T-cell (primary cell): ENCODE data around the gene TJAP1. TPM values are rescaled to one million over a fixed set of nuclear protein-coding genes. Genes with fewer than 3 reads are reported as not detected.

Experiments
- ATAC-seq, 4 experiments: fragments of 200-7000 bp in 3 of 4; fragments of 150-1000 bp in 1 of 4; cut with Tn5 transposase; replicated peaks in 1 of 4; 1 replicate in 3 of 4; 2 replicates in 1 of 4; pipeline ENCODE4 v1.10.0; 2021; ENCODE audit warnings: moderate library complexity in 3 of 4, mild to moderate bottlenecking in 2 of 4, moderate number of reproducible peaks in 1 of 4
- CTCF ChIA-PET, 2 donors: fragments of 300-600 bp; sonication (Branson Sonifier 250); formaldehyde crosslinking; loops; one replicate each; lab custom pipeline; 2022; ENCODE audit warnings: antibody characterized with exemption in 2 of 2; lab: Charles Lee
- POLR2A ChIA-PET, 2 donors: fragments of 300-600 bp; sonication (Branson Sonifier 250); formaldehyde crosslinking; loops; one replicate each; lab custom pipeline; 2022; ENCODE audit warnings: antibody characterized with exemption in 2 of 2; lab: Charles Lee
- DNase-seq, 35 experiments: peaks; one replicate each; pipeline versions ENCODE4 v3.0.0 to v3.0.0-alpha.2; 2013 to 2023
- H3K27ac ChIP-seq: one replicate; pipeline ENCODE4 v1.5.1; 2013; ENCODE audit warnings: low read length
- H3K27me3 ChIP-seq, 2 experiments: replicated peaks in 1 of 2; 1 replicate in 1 of 2; 2 replicates in 1 of 2; pipeline versions ENCODE4 v1.6.1 to v1.7.0; 2013; ENCODE audit warnings: low read length in 1 of 2, mixed read lengths in 1 of 2; ENCODE audit not compliant: control insufficient read depth in 2 of 2, insufficient read depth in 2 of 2; ENCODE audit errors: extremely low read depth in 1 of 2
- H3K36me3 ChIP-seq, 2 donors: 1 replicate in 1 of 2; 2 replicates in 1 of 2; pipeline versions ENCODE4 v1.6.1 to v1.7.0; 2013; ENCODE audit warnings: low read length in 1 of 2; ENCODE audit not compliant: control insufficient read depth in 2 of 2, insufficient read depth in 1 of 2; ENCODE audit errors: extremely low read depth in 1 of 2
- H3K4me1 ChIP-seq, 2 experiments: 1 replicate in 1 of 2; 2 replicates in 1 of 2; pipeline versions ENCODE4 v1.6.1 to v1.7.0; 2013; ENCODE audit warnings: low read length in 2 of 2, mixed read lengths in 1 of 2; ENCODE audit not compliant: insufficient read depth in 2 of 2, control insufficient read depth in 1 of 2; ENCODE audit errors: extremely low read depth in 1 of 2
- H3K4me3 ChIP-seq, 2 donors: 1 replicate in 1 of 2; 2 replicates in 1 of 2; pipeline versions ENCODE4 v1.5.1 to v1.7.0; 2013; ENCODE audit warnings: mild to moderate bottlenecking in 2 of 2, low read length in 1 of 2, moderate library complexity in 1 of 2; ENCODE audit not compliant: control insufficient read depth in 1 of 2; ENCODE audit errors: extremely low read depth in 1 of 2
- H3K9me3 ChIP-seq: 2 replicates; pipeline ENCODE4 v1.7.0; 2013
- H3K27ac Mint-ChIP-seq, 2 donors: one replicate each; pipeline ENCODE4 v1.8.0; 2020 to 2021; ENCODE audit warnings: mild to moderate bottlenecking in 2 of 2, mixed read lengths in 2 of 2
- H3K27me3 Mint-ChIP-seq, 2 donors: one replicate each; pipeline ENCODE4 v1.8.0; 2021 to 2022; ENCODE audit warnings: mixed read lengths in 2 of 2
- H3K36me3 Mint-ChIP-seq: one replicate; pipeline ENCODE4 v1.8.0; 2021; ENCODE audit warnings: mixed read lengths
- H3K4me1 Mint-ChIP-seq, 3 donors: one replicate each; pipeline ENCODE4 v1.8.0; 2020 to 2022; ENCODE audit warnings: mixed read lengths in 3 of 3, mild to moderate bottlenecking in 1 of 3
- H3K4me3 Mint-ChIP-seq, 3 donors: one replicate each; pipeline ENCODE4 v1.8.0; 2020 to 2022; ENCODE audit warnings: mild to moderate bottlenecking in 3 of 3, mixed read lengths in 3 of 3, moderate library complexity in 3 of 3
- H3K9me3 Mint-ChIP-seq, 3 donors: one replicate each; pipeline ENCODE4 v1.8.0; 2020 to 2022; ENCODE audit warnings: mixed read lengths in 3 of 3
- WGBS: methylation state at CpG from one replicate; pipeline ENCODE4 v1.1.5; 2013; ENCODE audit warnings: missing lambda C conversion rate; ENCODE audit not compliant: insufficient coverage; 5-methylcytosine and 5-hydroxymethylcytosine counted together
- total RNA-seq, 35 experiments: library from RNA in 6 of 35; stranded (reverse) in 6 of 35; fragments of 120-200 nt in 1 of 35; gene quantifications; one replicate each; pipeline versions ENCODE4 v1.2.1 to v1.2.4 and lab custom pipeline; 2013 to 2026

The TJAP1 gene
- total RNA-seq, 5 donors from 2014 or later (not counting 1 experiment from before 2014, with no cell fraction given): 30.8 to 51.9 (median 50.6) TPM

DNA sequence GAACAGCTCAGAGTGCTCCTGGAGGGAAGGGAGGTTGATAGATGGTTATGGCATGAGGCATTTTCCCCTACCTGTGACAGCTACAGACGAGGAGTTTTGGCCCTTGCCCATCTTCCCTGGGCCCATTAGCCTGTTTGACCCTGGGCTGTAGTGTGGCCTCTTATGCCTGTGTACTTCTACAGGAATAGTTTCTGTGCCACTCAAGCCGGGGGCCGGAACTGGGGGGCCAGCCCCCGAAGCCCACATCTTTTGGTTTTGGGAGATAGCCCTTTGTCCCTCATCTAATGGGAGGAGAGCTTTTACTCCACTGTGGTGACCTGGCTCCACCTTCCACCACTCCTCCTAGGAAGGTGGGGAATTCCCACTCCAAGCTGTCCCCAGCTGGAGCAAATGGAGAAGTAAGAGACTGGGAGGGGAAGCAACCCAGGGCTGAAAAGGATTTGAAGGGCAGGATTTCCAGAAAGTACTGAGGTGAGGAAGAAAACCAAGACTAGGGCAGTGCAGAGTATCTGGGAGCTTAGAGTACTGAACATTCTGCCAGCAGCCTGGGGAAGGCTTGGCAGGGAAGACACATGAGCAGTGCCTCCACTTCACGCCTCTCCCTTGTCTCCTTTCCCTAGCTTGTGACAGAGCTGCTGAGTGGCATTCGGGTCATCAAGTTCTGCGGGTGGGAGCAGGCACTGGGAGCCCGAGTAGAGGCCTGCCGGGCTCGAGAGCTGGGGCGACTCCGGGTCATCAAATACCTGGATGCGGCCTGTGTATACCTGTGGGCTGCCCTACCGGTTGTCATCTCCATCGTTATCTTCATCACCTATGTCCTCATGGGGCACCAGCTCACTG is 43.1 kb upstream of the TJAP1 start:
- ATAC-seq: no peak
- Mint-ChIP-seq H3K9me3 (no peaks in the 10 kb centered on the region), H3K27ac (peak overlapping the region in 1 of 2 donors; percentile 22), H3K36me3 (peaks cover 12% of the 10 kb centered on the region), H3K27me3 (no peaks in the 10 kb centered on the region), H3K4me3 (no peak overlapping the region), H3K4me1 (peaks cover 9 to 14% (median 12%) of the 10 kb centered on the region in 3 donors)
- H3K4me3 ChIP-seq: no peak overlapping the region
- ChIA-PET POLR2A (interaction anchor here in 1 of 2 donors (0.6 kb wide), 2 partner anchors 10 to 270 kb away, joined by 9 to 10 read pairs; no protein-coding TSS in a partner anchor), CTCF (interaction anchor here in 1 of 2 donors (0.7 kb wide), 1 partner anchor 9 kb away, joined by 3 read pairs; no protein-coding TSS in a partner anchor)
- DNase-seq: no peak
- H3K9me3 ChIP-seq: no peaks in the 10 kb centered on the region
- H3K27me3 ChIP-seq: no peaks in the 10 kb centered on the region
- WGBS: 95% methylated on average over 10 of the region's 15 CpGs
- no peak overlapping the region for H3K27ac ChIP-seq
- H3K4me1 ChIP-seq: peaks cover 0 to 11% of the 10 kb centered on the region in 2 experiments
- peaks cover 5 to 53% of the 10 kb centered on the region in 2 donors for H3K36me3 ChIP-seq

DNA sequence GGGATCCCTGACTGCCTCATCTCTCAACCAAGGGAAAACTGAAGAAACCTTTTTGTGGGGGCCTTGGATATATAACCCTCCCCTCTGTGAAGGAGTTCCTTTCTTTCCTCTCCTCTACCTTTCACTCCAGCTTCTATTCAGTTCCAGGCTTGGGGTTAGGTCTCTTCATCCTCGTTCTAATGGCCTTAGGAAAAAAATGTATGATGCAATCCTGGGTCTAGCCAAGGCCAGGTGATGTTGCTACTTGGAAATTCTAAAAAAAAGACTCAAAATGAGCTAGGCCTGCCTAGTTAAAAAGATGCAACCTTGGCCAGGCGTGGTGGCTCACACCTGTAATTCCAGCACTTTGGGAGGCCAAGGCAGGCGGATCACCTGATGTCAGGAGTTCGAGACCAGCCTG is 42.4 kb upstream of the TJAP1 start:
- Mint-ChIP-seq H3K4me3 (no peak overlapping the region), H3K27me3 (no peaks in the 10 kb centered on the region), H3K9me3 (no peaks in the 10 kb centered on the region), H3K4me1 (peaks cover 8 to 13% (median 11%) of the 10 kb centered on the region in 3 donors), H3K27ac (no peak overlapping the region), H3K36me3 (peaks cover 12% of the 10 kb centered on the region)
- no peaks in the 10 kb centered on the region for H3K9me3 ChIP-seq
- H3K36me3 ChIP-seq: peaks cover 5 to 54% of the 10 kb centered on the region in 2 donors
- H3K4me3 ChIP-seq: no peak overlapping the region
- H3K4me1 ChIP-seq: peaks cover 0 to 4% of the 10 kb centered on the region in 2 experiments
- H3K27me3 ChIP-seq: no peaks in the 10 kb centered on the region
- WGBS: 100% methylated on average over 1 of the region's 4 CpGs
- H3K27ac ChIP-seq: no peak overlapping the region
- ATAC-seq (no peak), DNase-seq (no peak)
- ChIA-PET CTCF (interaction anchor here in 1 of 2 donors (0.6 to 0.7 kb wide), 2 partner anchors 9 to 58 kb away, joined by 3 read pairs; no protein-coding TSS in a partner anchor), POLR2A (interaction anchor here in 1 of 2 donors (0.6 kb wide), 1 partner anchor 10 kb away, joined by 10 read pairs; no protein-coding TSS in a partner anchor)

DNA sequence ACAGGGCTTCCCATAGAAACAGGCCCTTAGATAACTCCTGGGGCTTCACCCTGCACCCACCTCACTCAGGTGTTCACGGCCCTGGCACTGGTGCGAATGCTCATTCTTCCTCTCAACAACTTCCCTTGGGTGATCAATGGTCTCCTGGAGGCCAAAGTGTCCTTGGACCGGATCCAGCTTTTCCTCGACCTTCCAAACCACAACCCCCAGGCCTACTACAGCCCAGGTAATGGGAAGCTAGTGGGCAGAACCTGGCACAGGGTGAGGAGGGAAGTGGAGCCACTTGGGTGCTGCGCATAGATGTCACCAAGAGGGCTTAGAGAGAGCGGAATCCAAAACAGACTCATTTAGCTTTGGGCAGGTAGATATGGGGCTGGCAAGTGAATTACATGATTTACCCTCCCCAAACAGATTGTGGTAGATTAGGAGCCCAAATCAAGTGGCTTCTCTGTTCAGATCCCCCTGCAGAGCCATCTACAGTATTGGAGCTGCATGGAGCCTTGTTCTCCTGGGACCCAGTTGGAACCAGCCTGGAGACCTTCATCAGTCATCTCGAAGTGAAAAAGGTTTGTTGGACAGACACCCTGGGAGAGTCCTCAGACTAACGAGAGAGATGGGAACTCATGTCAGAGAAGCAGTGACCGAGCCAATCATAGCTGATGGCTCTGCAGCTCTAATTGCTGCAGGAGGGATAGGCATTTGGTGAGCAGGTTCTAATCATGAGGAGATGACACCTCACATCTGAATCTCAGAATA is 41.5 kb upstream of the TJAP1 start:
- no peaks in the 10 kb centered on the region for H3K27me3 ChIP-seq
- ATAC-seq (no peak), DNase-seq (no peak)
- peaks cover 5 to 58% of the 10 kb centered on the region in 2 donors for H3K36me3 ChIP-seq
- no peaks in the 10 kb centered on the region for H3K4me1 ChIP-seq
- Mint-ChIP-seq H3K36me3 (peaks cover 12% of the 10 kb centered on the region), H3K27ac (peak overlapping the region in 1 of 2 donors; percentile 6), H3K4me1 (peaks cover 6 to 8% (median 6%) of the 10 kb centered on the region in 3 donors), H3K4me3 (no peak overlapping the region), H3K27me3 (no peaks in the 10 kb centered on the region), H3K9me3 (no peaks in the 10 kb centered on the region)
- no peak overlapping the region for H3K4me3 ChIP-seq
- no peak overlapping the region for H3K27ac ChIP-seq
- CTCF ChIA-PET: no interaction called here
- H3K9me3 ChIP-seq: no peaks in the 10 kb centered on the region
- POLR2A ChIA-PET: no interaction called here
- WGBS: 98% methylated on average over 5 of the region's 9 CpGs

DNA sequence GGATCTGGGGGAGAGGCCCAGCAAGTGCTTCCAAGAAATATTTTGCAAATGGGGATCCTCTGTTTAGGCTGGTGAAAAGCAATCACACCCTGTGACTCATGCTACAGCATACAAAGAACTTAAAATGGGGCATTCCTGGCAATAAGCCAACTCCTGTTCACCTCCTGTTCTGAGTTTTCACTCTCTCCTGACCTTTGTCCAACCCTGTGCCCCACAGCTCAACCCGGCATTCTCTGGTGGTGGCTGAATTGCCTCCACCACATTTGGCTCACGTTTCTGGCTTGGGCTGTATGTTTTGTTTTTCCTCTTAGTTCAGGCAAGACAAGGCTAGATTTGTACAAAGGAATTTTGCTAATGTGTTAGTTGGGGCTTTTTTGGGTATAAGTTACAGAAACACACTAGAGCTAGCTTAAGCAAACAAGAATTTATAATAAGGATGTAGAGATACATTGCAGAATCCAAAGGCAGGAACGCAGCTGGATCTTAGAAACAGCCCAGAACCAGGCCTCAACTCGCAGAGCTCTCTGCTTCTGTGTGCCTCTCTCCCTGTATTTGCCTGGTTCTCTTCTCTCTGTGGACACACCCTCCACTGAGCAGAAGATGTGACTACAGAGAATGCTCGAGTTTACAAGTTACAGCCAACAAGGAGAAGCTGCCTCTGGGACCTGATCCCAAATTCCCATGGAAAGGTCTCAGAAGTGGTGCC is 40.6 kb upstream of the TJAP1 start:
- H3K36me3 ChIP-seq: peaks cover 5 to 59% of the 10 kb centered on the region in 2 donors

GRCh38 chr6:43437700-43438099 is 39.7 kb upstream of the TJAP1 start:
- WGBS: no CpG with 5 or more reads among the region's 4 CpGs
- Histone ChIP-seq H3K4me1 (no peaks in the 10 kb centered on the region), H3K4me3 (no peak overlapping the region), H3K27me3 (no peaks in the 10 kb centered on the region), H3K27ac (no peak overlapping the region), H3K9me3 (no peaks in the 10 kb centered on the region), H3K36me3 (peaks cover 5 to 55% of the 10 kb centered on the region in 2 donors)
- POLR2A ChIA-PET: no interaction called here
- Mint-ChIP-seq H3K9me3 (no peaks in the 10 kb centered on the region), H3K27me3 (no peaks in the 10 kb centered on the region), H3K27ac (peak overlapping the region in 1 of 2 donors; percentile 34), H3K4me1 (no peaks in the 10 kb centered on the region), H3K4me3 (no peak overlapping the region), H3K36me3 (peaks cover 9% of the 10 kb centered on the region)
- no peak for ATAC-seq
- no peak for DNase-seq
- CTCF ChIA-PET: interaction anchor here in 1 of 2 donors (0.6 to 1.0 kb wide), 2 partner anchors 15 to 18 kb away, joined by 3 to 4 read pairs; partner anchors contain the start of gene DLK2

More for the DNA sequence above, 40.6 kb upstream of the TJAP1 start:
- DNase-seq: no peak
- no peak overlapping the region for H3K4me3 Mint-ChIP-seq
- ChIA-PET CTCF (no interaction called here), POLR2A (no interaction called here)
- peaks cover 4 to 6% (median 4%) of the 10 kb centered on the region in 3 donors for H3K4me1 Mint-ChIP-seq
- Histone ChIP-seq H3K9me3 (no peaks in the 10 kb centered on the region), H3K4me1 (no peaks in the 10 kb centered on the region), H3K27me3 (no peaks in the 10 kb centered on the region), H3K4me3 (no peak overlapping the region), H3K27ac (no peak overlapping the region)
- no peaks in the 10 kb centered on the region for H3K27me3 Mint-ChIP-seq
- H3K36me3 Mint-ChIP-seq: peaks cover 9% of the 10 kb centered on the region
- no peaks in the 10 kb centered on the region for H3K9me3 Mint-ChIP-seq
- ATAC-seq: no peak
- H3K27ac Mint-ChIP-seq: no peak overlapping the region
- WGBS: 93% methylated on average over 3 of the region's 5 CpGs
